ENCODE measurements around the gene MCTP1.

GRCh38 chr5:95114902-95115301 is 170.0 kb downstream of the MCTP1 start:
- TF ChIP-seq CTCF (IDR thresholded peaks at IDR 0.05) (no peak), POLR2A (IDR thresholded peaks at IDR 0.05) (no peak)
